ENCODE results near the gene SULT1C3.

- no peak for TF ChIP-seq CTCF (IDR thresholded peaks at IDR 0.05)
- no peak for TF ChIP-seq EZH2 (IDR thresholded peaks at IDR 0.05; ENCODE audit: borderline replicate concordance, insufficient read depth, low read depth, low read length, poor library complexity, severe bottlenecking)
These were observed 18.7 kb upstream of the SULT1C3 start for GRCh38 chr2:108220942-108221541.
